Activated CD8-positive, alpha-beta memory T cell treated with anti-CD3 and anti-CD28 coated beads for 1 hour (primary cell): ENCODE results near the gene PRM2.

Experiments used
- DNase-seq, 2 donors: peaks; one replicate each; pipeline ENCODE4 v3.0.0-alpha.2; 2020; ENCODE audit warnings: low read depth in 1 of 2; ENCODE audit errors: extremely low read depth in 1 of 2

PRM2 gene

DNA sequence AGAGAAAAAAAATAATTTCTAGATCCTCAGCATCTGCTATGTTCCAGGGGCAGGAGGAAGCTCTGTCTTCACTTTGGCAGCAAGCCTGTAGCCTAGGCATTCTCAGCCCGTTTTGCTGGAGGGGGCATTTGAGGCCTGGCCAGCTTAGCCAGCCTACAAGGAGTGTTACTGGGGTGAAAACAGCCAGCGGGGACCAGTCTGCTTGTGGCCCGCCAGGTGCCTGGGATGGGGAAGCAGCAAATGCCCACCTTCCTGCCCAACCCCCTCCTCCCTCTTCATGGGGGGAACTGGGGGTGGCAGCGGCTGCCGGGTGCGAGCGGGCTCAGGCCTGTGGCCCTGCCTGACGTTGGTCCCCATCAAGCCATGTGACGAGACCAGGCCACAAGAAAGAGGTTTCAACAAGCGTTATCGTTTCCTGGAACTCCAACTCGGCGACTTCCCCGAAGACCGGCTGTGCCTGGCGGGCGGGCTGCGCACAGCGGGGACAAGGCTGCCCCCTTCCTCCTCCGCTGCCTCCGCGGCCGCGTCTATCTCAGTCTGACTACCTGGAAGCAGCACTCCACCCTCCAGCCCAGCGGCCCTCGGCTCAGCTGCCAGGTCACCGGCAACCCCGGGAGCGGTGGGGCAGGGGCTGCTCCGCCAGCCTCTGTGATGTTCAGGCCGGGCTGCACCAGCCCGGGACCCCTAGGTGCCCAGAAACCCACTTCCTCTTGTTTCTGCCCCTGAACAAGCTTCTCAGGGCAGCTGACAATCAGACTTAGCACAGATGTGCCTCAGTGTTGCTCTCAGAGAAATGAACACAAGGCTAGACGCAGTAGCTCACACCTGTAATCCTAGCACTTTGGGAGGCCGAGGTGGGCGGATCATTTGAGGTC, 43.2 kb downstream of the PRM2 start:
- peak; percentile 58 to 85 for DNase-seq

DNA sequence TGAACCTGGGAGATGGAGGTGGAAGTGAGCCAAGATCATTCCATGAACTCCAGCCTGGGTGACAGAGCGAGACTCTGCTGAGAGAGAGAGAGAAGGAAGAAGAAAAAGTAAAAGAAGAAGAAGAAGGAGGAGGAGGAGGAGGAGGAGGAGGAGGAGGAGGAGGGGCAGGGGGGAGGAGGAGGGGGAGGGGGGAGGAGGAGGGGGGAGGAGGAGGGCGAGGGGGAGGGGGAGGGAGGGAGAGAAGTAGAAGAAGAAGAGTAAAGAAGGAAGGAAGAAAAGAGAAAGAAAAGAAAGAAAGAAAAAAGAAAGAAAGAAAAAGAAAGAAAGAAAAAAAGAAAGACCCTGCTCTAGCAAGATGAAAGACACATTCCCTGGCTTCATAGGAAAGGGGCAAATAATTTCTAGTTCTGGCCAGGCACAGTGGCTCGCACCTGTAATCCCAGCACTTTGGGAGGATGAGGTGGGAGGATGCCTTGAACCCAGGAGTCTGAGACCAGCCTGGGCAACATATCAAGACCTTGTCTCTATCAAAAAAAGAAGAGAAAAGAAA, 43.9 kb downstream of the PRM2 start:
- DNase-seq: no peak

DNA sequence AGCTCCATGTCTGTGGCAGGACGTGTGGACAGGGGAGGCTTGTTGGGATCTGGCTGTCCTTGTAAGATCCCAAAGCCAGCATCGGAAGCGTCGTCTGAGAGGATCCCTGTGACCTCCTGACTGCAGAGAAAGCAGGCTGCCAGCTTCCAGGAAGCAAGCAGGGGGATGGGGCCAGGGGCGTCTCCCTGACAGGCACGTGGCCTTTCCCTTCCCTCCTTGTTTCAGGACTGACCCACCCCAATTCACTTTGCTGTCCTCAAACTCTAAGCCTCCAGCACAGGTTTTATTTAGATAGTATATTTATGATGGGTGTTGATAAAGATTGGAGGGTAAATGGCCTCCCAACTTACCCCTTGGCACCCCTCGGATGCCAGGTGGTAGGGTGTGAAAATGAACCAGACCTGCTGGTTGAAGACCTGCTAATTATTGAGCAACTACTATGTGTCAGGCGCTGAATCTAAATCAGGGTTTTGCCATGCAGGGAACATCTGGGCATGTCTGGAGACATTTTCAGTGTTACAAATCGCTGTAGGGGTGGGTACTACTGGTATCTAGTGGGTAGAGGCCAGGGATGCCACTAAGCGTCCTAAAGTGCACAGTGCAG, 44.8 kb downstream of the PRM2 start:
- no peak for DNase-seq

DNA sequence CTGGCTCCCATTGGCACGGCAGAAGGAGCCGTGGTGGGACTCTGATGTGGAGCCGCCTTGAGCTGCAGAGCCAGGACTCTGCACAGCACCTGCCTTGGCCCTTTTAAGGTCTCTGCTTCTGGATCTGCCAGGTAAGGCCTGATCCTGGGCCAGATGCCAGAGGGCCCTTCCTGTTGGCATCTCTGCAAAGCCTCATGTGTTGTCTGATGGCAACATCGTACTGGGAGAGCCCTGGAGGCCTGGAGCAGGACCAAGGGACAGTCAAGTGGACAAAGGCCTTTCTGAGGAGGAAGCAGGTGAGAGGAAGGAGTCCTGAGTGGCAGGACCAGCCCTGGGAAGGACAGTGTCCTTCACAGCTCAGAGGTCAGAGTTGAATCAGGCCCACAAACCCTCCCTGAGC, 46.4 kb downstream of the PRM2 start:
- DNase-seq: no peak

DNA sequence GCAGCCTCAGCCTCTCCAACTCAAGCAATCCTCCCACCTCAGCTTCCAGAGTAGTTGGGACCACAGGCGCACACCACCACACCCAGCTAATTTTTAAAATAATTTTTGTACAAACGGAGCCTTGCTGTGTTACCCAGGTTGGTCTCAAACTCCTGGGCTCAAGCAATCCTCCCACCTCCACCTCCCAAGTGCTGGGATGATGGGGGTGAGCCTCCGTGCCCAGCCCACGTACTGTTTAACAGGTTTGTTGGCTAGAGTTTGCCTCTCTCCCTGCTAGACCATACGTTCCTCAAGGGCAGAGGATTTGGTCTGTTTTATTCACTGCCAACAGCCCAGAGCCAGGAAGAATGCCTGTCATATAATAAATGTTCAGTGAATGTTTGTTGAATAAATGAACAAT, 46.8 kb downstream of the PRM2 start:
- no peak for DNase-seq

DNA sequence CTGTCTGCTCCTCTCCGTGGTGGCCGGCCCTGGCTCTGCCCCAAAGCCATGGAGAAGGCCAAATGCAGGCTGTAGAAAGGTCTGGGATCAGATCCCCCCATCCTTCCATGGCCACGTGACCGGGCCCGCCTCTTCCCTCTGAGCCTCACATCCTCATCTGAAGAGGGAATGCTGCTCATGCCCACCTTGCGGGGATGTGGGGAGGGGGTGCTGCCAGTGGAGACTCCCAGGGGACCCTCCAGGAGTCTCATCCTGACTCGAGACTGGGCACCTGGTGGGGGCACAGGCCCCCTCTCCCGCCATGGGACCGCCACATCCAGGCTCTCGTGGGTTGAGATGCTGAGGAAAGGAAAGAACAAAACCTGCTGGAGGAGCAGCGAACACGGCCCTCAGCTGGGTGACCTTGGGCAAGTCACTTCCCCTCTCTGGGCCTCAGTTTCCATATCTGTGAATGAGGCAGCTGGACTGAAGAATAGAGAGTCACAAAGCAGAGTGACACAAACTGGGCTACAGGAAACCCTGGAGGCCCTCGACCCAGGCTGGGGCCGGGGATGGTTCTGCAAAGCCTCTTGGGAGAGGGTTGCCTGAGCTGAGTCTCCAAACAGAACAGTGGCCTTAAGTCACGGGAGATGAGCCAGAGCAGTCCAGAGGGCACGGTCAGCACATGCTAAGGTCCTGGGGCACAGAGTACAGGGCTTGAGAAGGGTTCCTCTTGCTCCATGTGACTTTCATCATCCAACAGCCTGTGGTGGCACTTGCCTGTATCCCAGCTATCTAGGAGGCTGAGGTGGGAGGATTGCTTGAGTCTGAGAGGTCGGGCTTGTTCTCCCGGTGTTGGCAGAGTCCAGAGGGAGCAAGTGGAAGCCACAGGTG, 50.4 kb downstream of the PRM2 start:
- DNase-seq: no peak
